Right ventricle myocardium superior (tissue), 1 donor: ENCODE data around the gene NUTM2F. TPM values are rescaled to one million over a fixed set of nuclear protein-coding genes. Genes with fewer than 3 reads are reported as not detected.
"Not testable (repeated sequence)": the region's sequence is repeated elsewhere in the genome, so short reads cannot be mapped to it uniquely, and the experiment has no call there.

Source experiments
- ATAC-seq: fragments of 200-7000 bp; cut with Tn5 transposase; one replicate; pipeline ENCODE4 v1.9.1; 2020; ENCODE audit warnings: mild to moderate bottlenecking; ENCODE audit not compliant: poor library complexity
- DNase-seq: peaks from one replicate; pipeline ENCODE4 v3.0.0-alpha.2; 2020
- intact Hi-C: fragments of 100-400 bp; cut with DNase I; formaldehyde crosslinking; loops from one replicate; pipeline ENCODE4 v1.11.2; 2022
- long read RNA-seq: library from polyadenylated mRNA; unstranded; transcript quantifications from one replicate; pipeline ENCODE4 v2.0.0, GENCODE V29; 2021
- total RNA-seq: library from RNA; stranded (reverse); fragmentation: NEBNext Ultra II Directional; extraction: Animal tissue kit (Norgen Biotek cat#: 25700); gene quantifications from one replicate; pipeline ENCODE4 v1.2.1, GENCODE V29; 2021
- donor health status: DM: no; HTN: yes; CAD: no; lungs with severe emphysema.

The NUTM2F gene
- not detected for total RNA-seq
- long read RNA-seq, result 0 reads

GRCh38 chr9:94328544-94328943, at the start of gene NUTM2F:
Gene NUTM2F, minus strand, starts transcription at chr9:94328644. Its CDS starts 21 bp downstream, at chr9:94328623.
- DNase-seq, ATAC-seq, intact Hi-C loops: not testable (repeated sequence)

GRCh38 chr9:94375197-94375596, 46.8 kb upstream of the NUTM2F start:
- intact Hi-C loops, DNase-seq: not testable (repeated sequence)
- ATAC-seq, result peak; percentile 51

GRCh38 chr9:94374176-94375056, 46.0 kb upstream of the NUTM2F start:
- peak; percentile 99 for ATAC-seq
- intact Hi-C loops, result not testable (repeated sequence)
- peak; percentile 95 for DNase-seq

GRCh38 chr9:94373779-94374175, 45.3 kb upstream of the NUTM2F start:
- ATAC-seq, intact Hi-C loops, DNase-seq: not testable (repeated sequence)

- ATAC-seq, DNase-seq, intact Hi-C loops: not testable (repeated sequence)
These were observed 41.8 kb upstream of the NUTM2F start for GRCh38 chr9:94370266-94370665.

GRCh38 chr9:94364093-94364614, 35.7 kb upstream of the NUTM2F start:
- ATAC-seq, intact Hi-C loops, DNase-seq: not testable (repeated sequence)

- intact Hi-C loops, DNase-seq, ATAC-seq: not testable (repeated sequence)
These were observed 28.7 kb upstream of the NUTM2F start for GRCh38 chr9:94357158-94357557.

- not testable (repeated sequence) for DNase-seq
These were observed 23.7 kb upstream of the NUTM2F start for GRCh38 chr9:94351901-94352723.

GRCh38 chr9:94348754-94349153, 20.3 kb upstream of the NUTM2F start:
- DNase-seq, ATAC-seq, intact Hi-C loops: not testable (repeated sequence)

More at GRCh38 chr9:94351901-94352723, 23.7 kb upstream of the NUTM2F start:
- ATAC-seq, intact Hi-C loops: not testable (repeated sequence)

GRCh38 chr9:94347451-94347850, 19.0 kb upstream of the NUTM2F start:
- intact Hi-C loops, ATAC-seq, DNase-seq: not testable (repeated sequence)

GRCh38 chr9:94341703-94342102, 13.3 kb upstream of the NUTM2F start:
- ATAC-seq, intact Hi-C loops, DNase-seq: not testable (repeated sequence)

- intact Hi-C loops, ATAC-seq, DNase-seq: not testable (repeated sequence)
These were observed 12.3 kb upstream of the NUTM2F start for GRCh38 chr9:94340750-94341149.

- ATAC-seq, DNase-seq, intact Hi-C loops: not testable (repeated sequence)
These were observed 11.2 kb upstream of the NUTM2F start for GRCh38 chr9:94339657-94340056.

- DNase-seq, ATAC-seq, intact Hi-C loops: not testable (repeated sequence)
These were observed 10.3 kb upstream of the NUTM2F start for GRCh38 chr9:94338723-94339122.

GRCh38 chr9:94336445-94336844, 8.0 kb upstream of the NUTM2F start:
- intact Hi-C loops, ATAC-seq, DNase-seq: not testable (repeated sequence)

- ATAC-seq, DNase-seq: not testable (repeated sequence)
These were observed 2.9 kb downstream of the NUTM2F start for GRCh38 chr9:94325583-94325982.

GRCh38 chr9:94323153-94323798, 5.2 kb downstream of the NUTM2F start:
- intact Hi-C loops, ATAC-seq, DNase-seq: not testable (repeated sequence)

More at GRCh38 chr9:94325583-94325982, 2.9 kb downstream of the NUTM2F start:
- intact Hi-C loops, result not testable (repeated sequence)

GRCh38 chr9:94322342-94322940, 6.0 kb downstream of the NUTM2F start:
- DNase-seq, intact Hi-C loops: not testable (repeated sequence)
- ATAC-seq, result peak; percentile 77
